ENCODE results near the gene NR6A1. TPM values are rescaled to one million over a fixed set of nuclear protein-coding genes. Genes with fewer than 3 reads are reported as not detected.

NR6A1 gene
- total and polyA plus RNA-seq, 11 donors, result 0.65 to 5.7 (median 1.6) TPM

DNA sequence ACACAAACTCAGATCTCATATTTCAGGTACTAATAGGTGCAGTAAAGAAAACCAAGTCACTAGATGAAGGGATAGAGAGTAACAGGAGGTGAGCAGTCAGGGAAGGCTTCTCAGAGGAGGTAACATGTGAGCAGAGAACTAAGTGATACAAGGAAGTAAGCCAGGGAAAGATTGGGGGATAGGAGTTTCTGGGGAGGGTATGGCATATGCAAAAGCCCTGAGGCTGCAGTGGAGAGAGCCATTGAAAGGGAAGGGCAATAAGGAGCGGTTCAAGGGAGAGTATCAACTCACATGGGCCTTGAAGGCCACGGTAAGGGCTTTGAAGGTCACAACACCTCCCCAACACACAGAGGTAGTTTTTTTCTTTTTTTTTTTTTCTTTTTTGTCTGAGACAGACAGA, 12.7 kb upstream of the NR6A1 start:
- TF ChIP-seq CTCF (IDR thresholded peaks at IDR 0.05), result no peak
- no peak for TF ChIP-seq POLR2A (IDR thresholded peaks at IDR 0.05)
- intact Hi-C loops (cut with DNase I), result loop anchor here in 1 of 10 donors (5.0 kb wide), 1 partner anchor 58 kb away; no protein-coding TSS in a partner anchor
- peak overlapping the region in 8 of 12 donors; percentile 14 to 53 (median 30) for H3K27ac ChIP-seq

DNA sequence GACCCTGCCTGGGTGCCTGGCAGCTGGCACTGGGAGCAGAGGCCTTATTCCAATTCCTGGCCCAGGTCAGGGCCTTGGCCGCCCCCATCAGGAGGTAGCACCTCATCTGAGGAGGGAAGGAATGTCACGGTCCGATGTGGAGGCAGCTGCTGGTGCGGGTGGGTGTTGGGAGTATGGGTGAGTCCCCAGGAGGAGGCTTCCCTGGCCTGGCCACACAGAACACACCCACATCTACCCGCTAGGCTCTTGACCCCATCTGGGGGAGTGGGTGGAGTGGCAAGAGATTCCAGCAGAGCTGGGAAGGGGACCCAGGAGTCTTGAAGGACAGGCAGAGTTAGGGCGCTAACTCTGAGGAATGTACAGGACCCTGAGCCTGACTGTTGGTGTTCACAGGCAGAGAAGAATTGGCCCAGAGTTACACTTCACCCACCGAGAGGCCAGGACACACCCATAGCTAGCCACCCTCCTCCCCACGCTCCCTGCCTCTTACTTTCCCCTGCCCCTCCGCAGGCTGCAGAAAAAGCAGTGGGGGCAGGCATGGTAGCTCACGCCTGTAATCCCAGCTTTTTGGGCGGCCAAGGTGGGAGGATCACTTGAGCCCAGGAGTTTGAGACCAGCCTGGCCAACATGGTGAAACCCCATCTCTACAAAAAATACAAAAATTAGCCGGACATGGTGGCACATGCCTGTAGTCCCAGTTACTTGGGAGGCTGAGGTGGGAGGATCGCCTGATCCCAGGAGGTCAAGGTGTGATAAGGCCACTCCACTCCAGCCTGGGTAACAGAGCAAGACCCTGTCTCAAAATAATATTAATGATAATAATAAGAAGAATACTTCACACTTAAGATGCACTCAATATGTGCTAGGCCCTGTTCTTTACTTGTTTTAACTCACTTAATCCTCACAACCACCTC, 11.8 kb upstream of the NR6A1 start:
- intact Hi-C loops (cut with DNase I), result loop anchor here in 1 of 10 donors (5.0 kb wide), 1 partner anchor 59 kb away; no protein-coding TSS in a partner anchor
- no peak overlapping the region for H3K4me3 ChIP-seq
- no peaks in the 10 kb centered on the region for H3K9me3 ChIP-seq
- no peaks in the 10 kb centered on the region for H3K27me3 ChIP-seq
- 78 to 84% (median 81%) methylated on average over 13 of the region's 13 CpGs for WGBS, 4 donors
- no peak for TF ChIP-seq CTCF (IDR thresholded peaks at IDR 0.05)
- peak overlapping the region in 5 of 12 donors; percentile 13 to 86 (median 18) for H3K27ac ChIP-seq
- DNase-seq (peak in 1 of 5 donors; percentile 12), ATAC-seq (peak in 1 of 4 donors; percentile 7)
- H3K36me3 ChIP-seq, result peaks cover 0 to 12% (median 0%) of the 10 kb centered on the region in 9 donors
- H3K4me1 ChIP-seq, result peaks cover 6 to 57% (median 30%) of the 10 kb centered on the region in 12 donors

More for the DNA sequence above, 12.7 kb upstream of the NR6A1 start:
- 83 to 88% (median 85%) methylated on average over 2 of the region's 2 CpGs for WGBS, 4 donors
- peak in 1 of 5 donors; percentile 7 for DNase-seq
- peaks cover 6 to 51% (median 27%) of the 10 kb centered on the region in 12 donors for H3K4me1 ChIP-seq
- no peak overlapping the region for H3K4me3 ChIP-seq
- H3K36me3 ChIP-seq, result peaks cover 0 to 17% (median 0%) of the 10 kb centered on the region in 9 donors
- ATAC-seq, result no peak
- H3K9me3 ChIP-seq, result no peaks in the 10 kb centered on the region
- H3K27me3 ChIP-seq, result no peaks in the 10 kb centered on the region

GRCh38 chr9:124781967-124782660, 11.0 kb upstream of the NR6A1 start:
- no peaks in the 10 kb centered on the region for H3K9me3 ChIP-seq

More at GRCh38 chr9:124781967-124782660, 11.0 kb upstream of the NR6A1 start:
- Histone ChIP-seq H3K4me3 (no peak overlapping the region), H3K36me3 (peaks cover 0 to 4% (median 0%) of the 10 kb centered on the region in 9 donors), H3K27me3 (peaks cover 0 to 3% (median 0%) of the 10 kb centered on the region in 9 donors), H3K4me1 (peaks cover 6 to 64% (median 32%) of the 10 kb centered on the region in 12 donors), H3K27ac (peak overlapping the region in 4 of 12 donors; percentile 13 to 86 (median 16))
- peak in 1 of 4 donors; percentile 14 for ATAC-seq
- TF ChIP-seq POLR2A (IDR thresholded peaks at IDR 0.05), result no peak
- no peak for TF ChIP-seq CTCF (IDR thresholded peaks at IDR 0.05)
- DNase-seq, result peak in 1 of 5 donors; percentile 12
- intact Hi-C loops (cut with DNase I), result loop anchor here in 1 of 10 donors (5.0 kb wide), 1 partner anchor 60 kb away; no protein-coding TSS in a partner anchor
- 74 to 94% (median 85%) methylated on average over 3 of the region's 3 CpGs for WGBS, 4 donors
